Measurements from ENCODE around the gene VOPP1.

GRCh38 chr7:55493408-55493807 lies 78.9 kb downstream of the VOPP1 start:
- TF ChIP-seq POLR2A (IDR thresholded peaks at IDR 0.05; ENCODE audit: low read depth, low read length) (no peak), YY1 (IDR thresholded peaks at IDR 0.05; ENCODE audit: low read depth, low read length) (no peak), TCF7 (IDR thresholded peaks at IDR 0.05; ENCODE audit: borderline replicate concordance) (no peak), E2F4 (IDR thresholded peaks at IDR 0.05; ENCODE audit: low read depth, low read length) (no peak), CTCF (IDR thresholded peaks at IDR 0.05 in 2 of 3, conservative IDR thresholded peaks at IDR 0.05 in 1 of 3; ENCODE audit: control insufficient read depth in 2 of 3, extremely low read depth in 1 of 3, insufficient read depth in 1 of 3, low read depth in 3 of 3, low read length in 3 of 3) (no peak), NR2C2 (IDR thresholded peaks at IDR 0.05; ENCODE audit: borderline replicate concordance, control insufficient read depth, insufficient read length, low read depth) (no peak), PBX3 (IDR thresholded peaks at IDR 0.05; ENCODE audit: insufficient replicate concordance, low read depth, low read length) (no peak), EP300 (IDR thresholded peaks at IDR 0.05; ENCODE audit: borderline replicate concordance in 1 of 2, control insufficient read depth in 1 of 2, low read depth in 2 of 2, low read length in 2 of 2) (no peak), MYC (IDR thresholded peaks at IDR 0.05; ENCODE audit: insufficient read depth, insufficient read length, insufficient replicate concordance, low read length, severe bottlenecking) (no peak), NFYA (IDR thresholded peaks at IDR 0.05; ENCODE audit: borderline replicate concordance, low read depth, low read length) (no peak), HDAC6 (IDR thresholded peaks at IDR 0.05; ENCODE audit: unreplicated experiment) (no peak), RFX5 (IDR thresholded peaks at IDR 0.05; ENCODE audit: low read depth, low read length) (no peak), STAT1 (conservative IDR thresholded peaks at IDR 0.05) (no peak), FOXK2 (IDR thresholded peaks at IDR 0.05) (no peak)
